Psoas muscle (tissue), 8 donors: Measurements from ENCODE around the gene ARHGEF33. TPM values are rescaled to one million over a fixed set of nuclear protein-coding genes. Genes with fewer than 3 reads are reported as not detected.

Experiments used
- ATAC-seq, 4 donors: fragments of 200-7000 bp; cut with Tn5 transposase; one replicate each; pipeline ENCODE4 v1.9.1; 2020; ENCODE audit warnings: moderate library complexity in 3 of 4, mild to moderate bottlenecking in 2 of 4
- DNase-seq, 2 donors: peaks; one replicate each; pipeline ENCODE4 v3.0.0-alpha.2; 2020
- H3K27ac ChIP-seq: fragments of 200-600 bp; one replicate; pipeline ENCODE4 v1.8.0; 2022
- H3K27me3 ChIP-seq, 3 donors: fragments of 200-600 bp in 1 of 3; one replicate each; pipeline versions ENCODE4 v1.6.1 to v1.8.0; 2013 to 2022; ENCODE audit warnings: low read length in 2 of 3, mild to moderate bottlenecking in 2 of 3, moderate library complexity in 1 of 3; ENCODE audit not compliant: insufficient read depth in 3 of 3
- H3K36me3 ChIP-seq, 2 donors: fragments of 200-600 bp in 1 of 2; one replicate each; pipeline versions ENCODE4 v1.6.1 to v1.8.0; 2013 to 2022; ENCODE audit warnings: low read depth in 1 of 2, mild to moderate bottlenecking in 1 of 2, moderate library complexity in 1 of 2; ENCODE audit not compliant: insufficient read depth in 1 of 2
- H3K4me1 ChIP-seq: fragments of 200-600 bp; one replicate; pipeline ENCODE4 v1.8.0; 2022
- H3K4me3 ChIP-seq: fragments of 200-600 bp; one replicate; pipeline ENCODE4 v1.8.0; 2022; ENCODE audit warnings: mild to moderate bottlenecking
- H3K9me3 ChIP-seq: fragments of 200-600 bp; one replicate; pipeline ENCODE4 v1.8.0; 2022
- WGBS, 3 donors: extraction: QIAGEN DNeasy Blood & Tissue Kit; methylation state at CpG; one replicate each; pipeline versions ENCODE4 v1.1.6 to v1.1.7; 2013; 5-methylcytosine and 5-hydroxymethylcytosine counted together
- intact Hi-C, 2 donors: fragments of 100-400 bp; cut with DNase I; formaldehyde crosslinking; loops; one replicate each; pipeline versions ENCODE4 v1.11.0 to v1.14.2; 2022
- polyA plus RNA-seq, 3 donors: library from polyadenylated mRNA; stranded (reverse); fragments of 200-250 nt; gene quantifications; one replicate each; pipeline ENCODE4 v1.2.3, GENCODE V29; 2013
- total RNA-seq, 4 donors: library from RNA; stranded (reverse); fragmentation: NEBNext Ultra II Directional in 2 of 4; extraction: Animal tissue kit (Norgen Biotek cat#: 25700) in 2 of 4; gene quantifications; one replicate each; pipeline versions ENCODE4 v1.2.1 to v1.2.4, GENCODE V29; 2021 to 2023
- TF ChIP-seq, protein P1 (sequence below): fragments of 200-600 bp; IDR thresholded peaks from one replicate; pipeline ENCODE4 v1.8.0; 2022; ENCODE audit warnings: antibody characterized with exemption
- donor health status: healthy with polysubstance abuse.
- donor health status: DM: no; HTN: no; CAD: no; lungs with moderate emphysema.
- donor health status: Bipolar disorder and iron deficiency.
- donor health status: healthy.
- donor health status: DM: yes; HTN: yes; CAD: no.
- donor health status: DM: no; HTN: no; CAD: no.
- donor health status: DM: no; HTN: no; CAD: no.
- donor health status: DM: yes; HTN: yes; CAD: no.

ARHGEF33 gene
- total and polyA plus RNA-seq, 7 donors: 0.03 to 0.58 (median 0.15) TPM

DNA sequence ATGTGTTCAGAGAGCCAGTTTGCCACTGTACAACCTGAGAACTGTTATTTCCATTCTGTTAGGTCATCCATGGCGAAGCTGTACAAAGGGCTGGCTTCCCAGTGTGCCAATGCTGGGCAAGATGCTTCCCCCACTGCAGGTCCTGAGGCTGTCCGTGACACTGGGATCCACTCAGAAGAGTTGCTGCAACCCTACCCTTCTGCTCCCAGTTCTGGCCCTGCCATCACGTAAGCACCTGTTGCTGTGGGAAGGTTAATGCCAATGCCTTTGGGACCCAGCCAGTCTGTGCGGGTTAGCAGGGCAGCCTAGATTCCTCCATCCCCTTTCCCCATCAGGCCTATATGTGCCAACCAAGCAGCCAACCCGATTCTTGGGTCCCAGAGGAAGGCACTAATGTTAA, 68.3 kb downstream of the ARHGEF33 start:
- intact Hi-C loops: no loop called here
- DNase-seq (no peak), ATAC-seq (peak; percentile 34 to 93 (median 48))
- Histone ChIP-seq H3K36me3 (no peaks in the 10 kb centered on the region), H3K4me3 (no peak overlapping the region), H3K27ac (no peak overlapping the region), H3K4me1 (peaks cover 6% of the 10 kb centered on the region), H3K9me3 (no peaks in the 10 kb centered on the region), H3K27me3 (no peaks in the 10 kb centered on the region)
- 36 to 47% (median 46%) methylated on average over 5 of the region's 5 CpGs for WGBS, 3 donors
- TF ChIP-seq, protein P1, sequence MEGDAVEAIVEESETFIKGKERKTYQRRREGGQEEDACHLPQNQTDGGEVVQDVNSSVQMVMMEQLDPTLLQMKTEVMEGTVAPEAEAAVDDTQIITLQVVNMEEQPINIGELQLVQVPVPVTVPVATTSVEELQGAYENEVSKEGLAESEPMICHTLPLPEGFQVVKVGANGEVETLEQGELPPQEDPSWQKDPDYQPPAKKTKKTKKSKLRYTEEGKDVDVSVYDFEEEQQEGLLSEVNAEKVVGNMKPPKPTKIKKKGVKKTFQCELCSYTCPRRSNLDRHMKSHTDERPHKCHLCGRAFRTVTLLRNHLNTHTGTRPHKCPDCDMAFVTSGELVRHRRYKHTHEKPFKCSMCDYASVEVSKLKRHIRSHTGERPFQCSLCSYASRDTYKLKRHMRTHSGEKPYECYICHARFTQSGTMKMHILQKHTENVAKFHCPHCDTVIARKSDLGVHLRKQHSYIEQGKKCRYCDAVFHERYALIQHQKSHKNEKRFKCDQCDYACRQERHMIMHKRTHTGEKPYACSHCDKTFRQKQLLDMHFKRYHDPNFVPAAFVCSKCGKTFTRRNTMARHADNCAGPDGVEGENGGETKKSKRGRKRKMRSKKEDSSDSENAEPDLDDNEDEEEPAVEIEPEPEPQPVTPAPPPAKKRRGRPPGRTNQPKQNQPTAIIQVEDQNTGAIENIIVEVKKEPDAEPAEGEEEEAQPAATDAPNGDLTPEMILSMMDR: no peak

DNA sequence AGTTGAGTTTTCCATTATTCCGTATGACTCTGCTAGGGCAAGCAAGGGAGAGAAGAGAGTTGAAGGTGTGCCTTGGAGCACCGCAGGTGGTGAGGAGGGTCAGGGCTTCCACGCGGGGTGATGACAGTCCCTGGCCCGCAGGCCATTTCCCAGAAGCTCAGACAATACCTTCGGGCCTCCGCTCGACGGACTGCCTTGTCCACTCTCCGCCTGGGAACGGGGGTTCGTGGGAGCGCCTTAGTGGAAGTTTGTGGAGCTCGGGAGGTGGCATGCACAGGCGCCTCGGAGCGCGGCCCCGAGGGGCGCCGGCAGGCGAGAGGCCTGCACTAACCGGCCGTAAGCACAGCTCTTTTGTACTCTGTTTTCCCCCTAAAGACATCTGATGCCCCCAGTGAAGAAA, 69.8 kb downstream of the ARHGEF33 start:
- Histone ChIP-seq H3K9me3 (no peaks in the 10 kb centered on the region), H3K4me1 (peaks cover 6% of the 10 kb centered on the region), H3K27me3 (no peaks in the 10 kb centered on the region), H3K27ac (no peak overlapping the region), H3K4me3 (peak overlapping the region; percentile 62), H3K36me3 (no peaks in the 10 kb centered on the region)
- DNase-seq (no peak), ATAC-seq (no peak)
- intact Hi-C loops: no loop called here
- TF ChIP-seq, protein P1: no peak
- WGBS, 3 donors: 85 to 92% (median 86%) methylated on average over 24 of the region's 24 CpGs

DNA sequence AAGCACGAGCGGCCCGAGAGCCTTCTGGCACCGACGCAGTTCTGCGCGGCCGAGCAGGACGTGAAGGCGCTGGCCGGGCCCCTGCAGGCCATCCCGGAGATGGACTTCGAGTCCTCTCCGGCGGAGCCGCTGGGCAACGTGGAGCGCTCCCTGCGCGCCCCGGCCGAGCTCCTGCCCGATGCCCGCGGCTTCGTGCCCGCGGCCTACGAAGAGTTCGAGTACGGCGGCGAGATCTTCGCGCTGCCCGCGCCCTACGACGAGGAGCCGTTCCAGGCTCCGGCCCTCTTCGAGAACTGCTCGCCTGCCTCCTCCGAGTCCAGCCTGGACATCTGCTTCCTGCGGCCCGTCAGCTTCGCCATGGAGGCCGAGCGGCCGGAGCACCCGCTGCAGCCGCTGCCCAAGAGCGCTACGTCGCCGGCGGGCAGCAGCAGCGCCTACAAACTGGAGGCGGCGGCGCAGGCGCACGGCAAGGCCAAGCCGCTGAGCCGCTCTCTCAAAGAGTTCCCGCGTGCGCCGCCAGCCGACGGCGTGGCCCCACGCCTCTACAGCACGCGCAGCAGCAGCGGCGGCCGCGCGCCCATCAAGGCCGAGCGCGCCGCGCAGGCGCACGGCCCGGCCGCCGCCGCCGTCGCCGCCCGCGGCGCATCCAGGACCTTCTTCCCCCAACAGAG, 70.4 kb downstream of the ARHGEF33 start:
- H3K36me3 ChIP-seq: no peaks in the 10 kb centered on the region
- H3K4me1 ChIP-seq: peaks cover 6% of the 10 kb centered on the region
- TF ChIP-seq, protein P1: no peak
- intact Hi-C loops: no loop called here
- H3K27ac ChIP-seq: no peak overlapping the region
- 5 to 7% (median 5%) methylated on average over 55 to 97 of the region's 97 CpGs for WGBS, 3 donors
- no peaks in the 10 kb centered on the region for H3K9me3 ChIP-seq
- peak overlapping the region; percentile 62 for H3K4me3 ChIP-seq
- ATAC-seq: peak; percentile 72 to 97 (median 93)
- no peaks in the 10 kb centered on the region for H3K27me3 ChIP-seq
- peak; percentile 82 to 87 for DNase-seq

DNA sequence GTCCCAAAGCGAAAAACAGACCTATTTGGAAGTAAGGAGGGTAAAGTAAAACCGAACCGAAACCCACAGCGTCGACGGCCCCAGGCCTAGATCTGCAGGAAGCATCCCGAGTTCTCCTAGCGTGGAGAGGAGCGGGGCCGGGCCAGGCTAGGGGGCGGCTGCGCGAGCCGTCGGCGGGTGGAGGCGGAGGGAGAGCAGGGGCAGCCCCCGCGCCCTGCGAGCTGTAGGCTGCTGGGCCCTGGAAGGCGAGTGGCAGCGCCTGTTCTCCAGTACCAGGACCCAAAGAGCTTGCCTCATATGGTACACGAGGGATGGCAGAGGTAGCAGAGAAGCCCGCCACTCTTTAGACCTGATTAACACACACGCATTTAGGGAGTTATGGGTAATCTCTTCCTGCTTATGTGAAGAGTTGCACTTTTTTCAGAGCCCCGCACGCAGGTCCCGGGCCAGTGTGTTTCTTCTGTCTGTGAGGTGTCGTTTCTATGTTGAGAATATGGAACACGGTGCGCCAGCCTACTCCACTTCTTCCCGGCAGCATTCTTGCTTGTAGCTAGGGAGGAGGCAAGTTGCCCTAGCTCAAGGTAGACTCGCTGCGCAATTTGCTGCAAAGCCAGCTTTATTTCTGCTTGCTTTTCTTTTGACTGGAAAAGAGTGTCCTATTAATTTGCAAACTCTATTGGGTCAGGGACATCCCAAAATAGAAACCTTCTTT, 71.1 kb downstream of the ARHGEF33 start:
- no peak for ATAC-seq
- Histone ChIP-seq H3K36me3 (no peaks in the 10 kb centered on the region), H3K27ac (no peak overlapping the region), H3K4me1 (peaks cover 6% of the 10 kb centered on the region), H3K4me3 (peak overlapping the region; percentile 62), H3K27me3 (no peaks in the 10 kb centered on the region), H3K9me3 (no peaks in the 10 kb centered on the region)
- WGBS, 3 donors: 58 to 60% (median 59%) methylated on average over 34 of the region's 34 CpGs
- no peak for DNase-seq
- TF ChIP-seq, protein P1: no peak
- intact Hi-C loops: no loop called here
